Measurements from ENCODE around the gene CTNNA3.

The CTNNA3 gene

GRCh38 chr10:67541411-67541810 is 154.6 kb downstream of the CTNNA3 start:
- H3K27ac ChIP-seq (ENCODE audit: low read depth, low read length): no peak overlapping the region
- H3K36me3 ChIP-seq (ENCODE audit: low read length): no peaks in the 10 kb centered on the region
- H2AFZ ChIP-seq (ENCODE audit: low read depth, low read length, severe bottlenecking): no peak overlapping the region
- H3K9ac ChIP-seq (ENCODE audit: low read length): no peak overlapping the region
- H3K79me2 ChIP-seq (ENCODE audit: insufficient read depth, low read length): no peaks in the 10 kb centered on the region
- no peaks in the 10 kb centered on the region for H3K9me3 ChIP-seq (ENCODE audit: insufficient read depth, low read length)
- TF ChIP-seq EZH2phosphoT487 (conservative IDR thresholded peaks at IDR 0.05; ENCODE audit: low read length) (no peak), CTCF (IDR thresholded peaks at IDR 0.05; ENCODE audit: insufficient read depth, low read length, poor library complexity, severe bottlenecking) (no peak)
- H4K20me1 ChIP-seq (ENCODE audit: low read depth, low read length): no peaks in the 10 kb centered on the region; the same call in 1 of the 2 replicates
- H3K9me2 ChIP-seq (replicated peaks; ENCODE audit: insufficient read depth, low read length): no peaks in the 10 kb centered on the region
- H3K27me3 ChIP-seq (ENCODE audit: low read length): no peaks in the 10 kb centered on the region
- H3K4me2 ChIP-seq (ENCODE audit: low read depth, low read length, poor library complexity, severe bottlenecking): no peak overlapping the region
- no peak overlapping the region for H3K4me3 ChIP-seq (ENCODE audit: insufficient read depth, low read length, poor library complexity, severe bottlenecking)
- no peaks in the 10 kb centered on the region for H3F3A ChIP-seq (ENCODE audit: insufficient read depth)

GRCh38 chr10:67539312-67539711 is 156.7 kb downstream of the CTNNA3 start:
- no peaks in the 10 kb centered on the region for H3F3A ChIP-seq (ENCODE audit: insufficient read depth)
- no peak overlapping the region for H3K27ac ChIP-seq (ENCODE audit: low read depth, low read length)
- H3K4me2 ChIP-seq (ENCODE audit: low read depth, low read length, poor library complexity, severe bottlenecking): no peak overlapping the region
- no peak overlapping the region for H3K4me3 ChIP-seq (ENCODE audit: insufficient read depth, low read length, poor library complexity, severe bottlenecking)
- TF ChIP-seq EZH2phosphoT487 (conservative IDR thresholded peaks at IDR 0.05; ENCODE audit: low read length) (no peak), CTCF (IDR thresholded peaks at IDR 0.05; ENCODE audit: insufficient read depth, low read length, poor library complexity, severe bottlenecking) (no peak)
- H2AFZ ChIP-seq (ENCODE audit: low read depth, low read length, severe bottlenecking): no peak overlapping the region
- no peaks in the 10 kb centered on the region; the same call in 1 of the 2 replicates for H4K20me1 ChIP-seq (ENCODE audit: low read depth, low read length)
- H3K79me2 ChIP-seq (ENCODE audit: insufficient read depth, low read length): no peaks in the 10 kb centered on the region
- no peak overlapping the region for H3K9ac ChIP-seq (ENCODE audit: low read length)
- H3K36me3 ChIP-seq (ENCODE audit: low read length): no peaks in the 10 kb centered on the region
- no peaks in the 10 kb centered on the region for H3K27me3 ChIP-seq (ENCODE audit: low read length)
- H3K9me2 ChIP-seq (replicated peaks; ENCODE audit: insufficient read depth, low read length): no peaks in the 10 kb centered on the region
- no peaks in the 10 kb centered on the region for H3K9me3 ChIP-seq (ENCODE audit: insufficient read depth, low read length)

GRCh38 chr10:67537906-67538305 is 158.1 kb downstream of the CTNNA3 start:
- no peaks in the 10 kb centered on the region for H3K9me2 ChIP-seq (replicated peaks; ENCODE audit: insufficient read depth, low read length)
- no peaks in the 10 kb centered on the region for H3K79me2 ChIP-seq (ENCODE audit: insufficient read depth, low read length)
- H3K9me3 ChIP-seq (ENCODE audit: insufficient read depth, low read length): no peaks in the 10 kb centered on the region
- H3F3A ChIP-seq (ENCODE audit: insufficient read depth): no peaks in the 10 kb centered on the region
- H3K9ac ChIP-seq (ENCODE audit: low read length): no peak overlapping the region
- no peak overlapping the region for H2AFZ ChIP-seq (ENCODE audit: low read depth, low read length, severe bottlenecking)
- H3K4me2 ChIP-seq (ENCODE audit: low read depth, low read length, poor library complexity, severe bottlenecking): no peak overlapping the region
- no peaks in the 10 kb centered on the region; the same call in 1 of the 2 replicates for H4K20me1 ChIP-seq (ENCODE audit: low read depth, low read length)
- H3K27me3 ChIP-seq (ENCODE audit: low read length): no peaks in the 10 kb centered on the region
- TF ChIP-seq CTCF (IDR thresholded peaks at IDR 0.05; ENCODE audit: insufficient read depth, low read length, poor library complexity, severe bottlenecking): no peak
- H3K27ac ChIP-seq (ENCODE audit: low read depth, low read length): no peak overlapping the region
- no peak overlapping the region for H3K4me3 ChIP-seq (ENCODE audit: insufficient read depth, low read length, poor library complexity, severe bottlenecking)
- H3K36me3 ChIP-seq (ENCODE audit: low read length): no peaks in the 10 kb centered on the region
